Endothelial cell of umbilical vein (primary cell): Measurements from ENCODE around the gene MYD88. TPM values are rescaled to one million over a fixed set of nuclear protein-coding genes. Genes with fewer than 3 reads are reported as not detected.

ENCODE experiments used
- BruUV-seq: library from RNA; stranded (reverse); fragments of 400-500 nt; replicated peaks from 2 replicates; lab custom pipeline; 2021; lab: Mats Ljungman, UMichigan
- CTCF ChIA-PET: fragments of 300-600, 350-600 bp; sonication (Branson Sonifier 250); formaldehyde crosslinking; loops from one replicate; lab custom pipeline; 2021; ENCODE audit warnings: antibody characterized with exemption, inconsistent platforms; lab: Charles Lee
- POLR2A ChIA-PET: fragments of 300-600, 350-600 bp; sonication (Branson Sonifier 250); formaldehyde crosslinking; loops from one replicate; lab custom pipeline; 2021; ENCODE audit warnings: antibody characterized with exemption, inconsistent platforms; lab: Charles Lee
- DNase-seq: peaks from one replicate; pipeline ENCODE4 v3.0.0-alpha.2; 2011; ENCODE audit warnings: low read depth, low spot score
- FAIRE-seq: peaks from 2 replicates; lab custom pipeline; 2011; peaks lifted over from hg19 to GRCh38; lab: Jason Lieb, UNC
- H2AFZ ChIP-seq: 2 replicates; pipeline ENCODE4 v1.6.0; 2012; ENCODE audit warnings: low read depth, low read length, control low read depth, inconsistent platforms
- H3K27ac ChIP-seq: 2 replicates; pipeline ENCODE4 v1.5.1; 2011; ENCODE audit warnings: low read depth, mild to moderate bottlenecking, control low read depth, low read length, moderate library complexity; ENCODE audit not compliant: insufficient read depth
- H3K27me3 ChIP-seq, 2 experiments: 2 replicates each; pipeline versions ENCODE4 v1.6.0 to v1.6.1; 2011; ENCODE audit warnings: low read length in 2 of 2, mixed read lengths in 1 of 2; ENCODE audit not compliant: control insufficient read depth in 2 of 2, insufficient read depth in 2 of 2
- H3K36me3 ChIP-seq, 2 experiments: 2 replicates in 1 of 2; 3 replicates in 1 of 2; pipeline ENCODE4 v1.5.1; 2011; ENCODE audit warnings: low read length in 2 of 2, mild to moderate bottlenecking in 1 of 2, moderate library complexity in 1 of 2; ENCODE audit not compliant: control insufficient read depth in 2 of 2, insufficient read depth in 2 of 2; ENCODE audit errors: extremely low read depth in 1 of 2
- H3K4me1 ChIP-seq: 3 replicates; pipeline ENCODE4 v1.5.1; 2011; ENCODE audit warnings: mild to moderate bottlenecking, low read length; ENCODE audit not compliant: control insufficient read depth, insufficient read depth; ENCODE audit errors: extremely low read depth
- H3K4me2 ChIP-seq: 2 replicates; pipeline ENCODE4 v1.6.1; 2011; ENCODE audit warnings: low read length, control low read depth, mixed read lengths; ENCODE audit not compliant: insufficient read depth
- H3K4me3 ChIP-seq, 3 experiments: fragments of 200-600 bp in 1 of 3; sonication (generic), shearing (Covaris generic) in 1 of 3; replicated peaks in 1 of 3; 2 replicates each; pipeline ENCODE4 v1.5.1; 2011 to 2016; ENCODE audit warnings: control low read depth in 3 of 3, low read length in 3 of 3, mild to moderate bottlenecking in 2 of 3, inconsistent platforms in 1 of 3, low read depth in 1 of 3, moderate library complexity in 1 of 3; ENCODE audit not compliant: insufficient read depth in 1 of 3
- H3K79me2 ChIP-seq: 2 replicates; pipeline ENCODE4 v1.6.0; 2012; ENCODE audit warnings: low read length, inconsistent platforms; ENCODE audit not compliant: control insufficient read depth, insufficient read depth
- H3K9ac ChIP-seq: replicated peaks from 2 replicates; pipeline ENCODE3; 2011; ENCODE audit warnings: low read length, control low read depth; ENCODE audit not compliant: insufficient read depth; ENCODE audit errors: extremely low read depth
- H3K9me1 ChIP-seq: replicated peaks from 3 replicates; pipeline ENCODE4 v1.6.0; 2011; ENCODE audit warnings: mild to moderate bottlenecking, low read length; ENCODE audit not compliant: control insufficient read depth, insufficient read depth; ENCODE audit errors: extremely low read depth
- H3K9me3 ChIP-seq: replicated peaks from 2 replicates; pipeline ENCODE4 v1.5.1; 2012; ENCODE audit warnings: low read length, inconsistent platforms; ENCODE audit not compliant: control insufficient read depth, insufficient read depth
- H4K20me1 ChIP-seq: replicated peaks from 2 replicates; pipeline ENCODE3; 2011; ENCODE audit warnings: mild to moderate bottlenecking, low read length; ENCODE audit not compliant: control insufficient read depth, insufficient read depth; ENCODE audit errors: extremely low read depth
- CTCF ChIP-seq, 2 donors: IDR thresholded peaks; 1 replicate in 1 of 2; 2 replicates in 1 of 2; pipeline ENCODE4 v1.5.1; 2011; ENCODE audit warnings: low read length in 2 of 2, mild to moderate bottlenecking in 2 of 2, moderate library complexity in 2 of 2, control low read depth in 1 of 2, inconsistent platforms in 1 of 2, low read depth in 1 of 2; ENCODE audit not compliant: insufficient read depth in 1 of 2; ENCODE audit errors: extremely low read depth in 1 of 2
- FOS ChIP-seq: IDR thresholded peaks from 2 replicates; pipeline ENCODE4 v1.6.1; 2011; ENCODE audit warnings: mild to moderate bottlenecking, low read length, moderate library complexity, borderline replicate concordance; ENCODE audit not compliant: insufficient read depth
- MAX ChIP-seq: IDR thresholded peaks from 2 replicates; pipeline ENCODE4 v1.6.1; 2011; ENCODE audit not compliant: insufficient read depth, insufficient read length
- MYC ChIP-seq: IDR thresholded peaks from one replicate; pipeline ENCODE4 v1.6.1; 2011; ENCODE audit warnings: mild to moderate bottlenecking, low read depth, low read length
- POLR2A ChIP-seq: IDR thresholded peaks from 2 replicates; pipeline ENCODE4 v1.6.1; 2012; ENCODE audit warnings: low read depth, mild to moderate bottlenecking, control low read depth, low read length
- POLR2AphosphoS5 ChIP-seq: IDR thresholded peaks from 2 replicates; pipeline ENCODE4 v1.6.1; 2012; ENCODE audit warnings: low read depth, mild to moderate bottlenecking, control low read depth, low read length, moderate library complexity; ENCODE audit not compliant: insufficient read depth
- dilution Hi-C: fragments of 300-500 bp; cut with MboI; formaldehyde crosslinking; loops from one replicate; pipeline ENCODE4 v1.15.0; 2019; ENCODE audit warnings: low sequenced_read_pairs; ENCODE audit not compliant: extremely low pct_ligation_motif_present
- intact Hi-C: fragments of 100-400 bp; cut with micrococcal nuclease; formaldehyde crosslinking; loops from one replicate; pipeline ENCODE4 v1.10.0; 2022
- polyA plus RNA-seq, 4 experiments: library from polyadenylated mRNA; depleted of rRNA in 3 of 4; stranded (reverse) in 3 of 4; unstranded in 1 of 4; fragments of >200 nt; gene quantifications; 2 replicates each; pipeline versions ENCODE4 v1.2.1 to v1.2.3, GENCODE V29; 2011 to 2012; ENCODE audit warnings: missing spikeins in 1 of 4
- total RNA-seq: library from RNA; stranded (reverse); gene quantifications from 2 replicates; pipeline ENCODE4 v1.2.3, GENCODE V29; 2021

The MYD88 gene
- total and polyA plus RNA-seq, 2 donors (not counting 3 experiments of a cell fraction or from before 2014, with no cell fraction given), result 35.1 to 55.0 TPM

- no peak overlapping the region for H3K27ac ChIP-seq
- H4K20me1 ChIP-seq, result no peaks in the 10 kb centered on the region
- peaks cover 11 to 43% of the 10 kb centered on the region in 2 experiments for H3K36me3 ChIP-seq
- intact Hi-C loops, result loop anchor here (10.0 kb wide), 2 partner anchors 276 to 524 kb away; no protein-coding TSS in a partner anchor
- TF ChIP-seq MYC, result no peak
- ChIA-PET POLR2A (no interaction called here), CTCF (interaction anchor here (1.3 to 2.1 kb wide), 3 partner anchors 116 to 213 kb away, joined by 5 to 10 read pairs (median 8); no protein-coding TSS in a partner anchor)
- H3K79me2 ChIP-seq, result peaks cover 1% of the 10 kb centered on the region
- no peak for DNase-seq
- H3K4me3 ChIP-seq, result no peak overlapping the region
- H3K4me1 ChIP-seq, result peaks cover under 1% of the 10 kb centered on the region
- H3K27me3 ChIP-seq, result no peaks in the 10 kb centered on the region
- FAIRE-seq, result no peak
- H3K9me3 ChIP-seq, result no peaks in the 10 kb centered on the region
- no peaks in the 10 kb centered on the region for H3K9me1 ChIP-seq
- dilution Hi-C loops, result no loop called here
- no peak overlapping the region for H3K4me2 ChIP-seq
- H2AFZ ChIP-seq, result no peak overlapping the region
- BruUV-seq, result no TSS peak
- H3K9ac ChIP-seq, result no peak overlapping the region
Measured at GRCh38 chr3:38130631-38131065, 7.8 kb upstream of the MYD88 start.

- Histone ChIP-seq H3K9me1 (no peaks in the 10 kb centered on the region), H2AFZ (no peak overlapping the region), H3K27ac (no peak overlapping the region), H3K4me2 (no peak overlapping the region), H3K36me3 (peaks cover 9 to 32% of the 10 kb centered on the region in 2 experiments), H4K20me1 (no peaks in the 10 kb centered on the region), H3K4me1 (peaks cover 4% of the 10 kb centered on the region), H3K79me2 (peaks cover 11% of the 10 kb centered on the region), H3K4me3 (no peak overlapping the region), H3K9ac (no peak overlapping the region), H3K9me3 (no peaks in the 10 kb centered on the region), H3K27me3 (no peaks in the 10 kb centered on the region)
- intact Hi-C loops (loop anchor here (10.0 kb wide), 2 partner anchors 277 to 523 kb away; no protein-coding TSS in a partner anchor), dilution Hi-C loops (no loop called here)
- peak; percentile 51 for DNase-seq
- FAIRE-seq, result peak; percentile 55
- POLR2A ChIA-PET, result no interaction called here
- CTCF ChIA-PET, result interaction anchor here (1.0 to 2.1 kb wide), 4 partner anchors 115 to 348 kb away, joined by 4 to 10 read pairs (median 6); no protein-coding TSS in a partner anchor
- no TSS peak for BruUV-seq
- TF ChIP-seq FOS (no peak), POLR2AphosphoS5 (no peak), POLR2A (no peak), MAX (no peak), CTCF (IDR thresholded peaks at IDR 0.05; ENCODE audit: extremely low read depth in 1 of 2, insufficient read depth in 1 of 2, low read depth in 1 of 2, low read length in 2 of 2) (peak; percentile 57 to 73), MYC (no peak)
Measured at GRCh38 chr3:38131621-38132369, 6.7 kb upstream of the MYD88 start.
